Activated CD4-positive, CD25-positive, alpha-beta regulatory T cell treated with anti-CD3 and anti-CD28 coated beads, Interleukin-2, amount 50 U/mL, for 24 hours (primary cell): ENCODE results near the gene DEDD2.

Source experiments
- ATAC-seq, 2 donors: fragments of 150-1000 bp; cut with Tn5 transposase; one replicate each; pipeline ENCODE4 v1.10.0; 2021; ENCODE audit warnings: mild to moderate bottlenecking in 1 of 2, moderate library complexity in 1 of 2

Gene DEDD2

DNA sequence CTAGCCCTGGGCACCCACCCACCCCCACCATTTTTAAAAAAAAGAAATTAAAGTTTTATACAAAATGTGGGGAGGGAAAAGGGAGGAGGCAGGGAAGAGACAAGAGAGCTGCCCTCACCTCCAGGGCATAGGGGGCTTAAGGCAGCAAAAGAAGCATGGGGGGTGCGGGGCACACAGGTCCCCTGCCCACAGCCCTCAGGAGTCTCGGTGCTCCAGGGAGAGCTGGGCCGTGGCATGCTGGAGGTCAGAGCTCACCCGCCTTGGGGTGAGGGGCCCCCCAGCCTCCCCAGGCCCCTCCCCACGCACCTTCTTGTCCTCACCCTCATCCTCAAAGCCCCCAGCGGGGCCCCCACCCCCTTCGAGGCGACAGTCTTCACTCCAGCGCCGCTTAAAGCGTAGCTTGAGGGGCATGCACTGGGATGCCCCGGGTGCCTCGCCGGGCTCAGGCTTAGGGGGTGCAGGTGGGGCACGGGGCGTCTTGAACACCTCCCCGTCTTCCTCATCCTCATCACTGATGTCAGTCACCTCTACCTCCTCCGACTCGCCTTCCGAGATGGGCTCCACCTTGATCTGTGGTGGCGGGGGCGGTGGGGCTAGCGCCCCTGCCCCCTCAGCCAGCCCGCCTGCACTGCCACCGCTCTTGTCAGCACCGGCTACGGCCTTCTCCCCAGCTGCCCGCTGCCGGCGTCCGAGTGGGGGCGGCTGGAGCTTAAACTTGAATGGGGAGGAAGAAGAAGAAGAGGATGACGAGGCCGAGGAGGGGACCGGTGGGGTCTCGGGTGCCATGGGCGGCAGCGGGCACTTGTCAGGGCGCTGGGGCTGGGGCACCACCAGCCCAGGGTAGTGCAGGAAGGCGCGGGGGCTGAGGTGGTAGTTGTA lies 31.0 kb upstream of the DEDD2 start:
- ATAC-seq, result no peak

GRCh38 chr19:42247640-42248199 lies 30.2 kb upstream of the DEDD2 start:
- ATAC-seq, result no peak

DNA sequence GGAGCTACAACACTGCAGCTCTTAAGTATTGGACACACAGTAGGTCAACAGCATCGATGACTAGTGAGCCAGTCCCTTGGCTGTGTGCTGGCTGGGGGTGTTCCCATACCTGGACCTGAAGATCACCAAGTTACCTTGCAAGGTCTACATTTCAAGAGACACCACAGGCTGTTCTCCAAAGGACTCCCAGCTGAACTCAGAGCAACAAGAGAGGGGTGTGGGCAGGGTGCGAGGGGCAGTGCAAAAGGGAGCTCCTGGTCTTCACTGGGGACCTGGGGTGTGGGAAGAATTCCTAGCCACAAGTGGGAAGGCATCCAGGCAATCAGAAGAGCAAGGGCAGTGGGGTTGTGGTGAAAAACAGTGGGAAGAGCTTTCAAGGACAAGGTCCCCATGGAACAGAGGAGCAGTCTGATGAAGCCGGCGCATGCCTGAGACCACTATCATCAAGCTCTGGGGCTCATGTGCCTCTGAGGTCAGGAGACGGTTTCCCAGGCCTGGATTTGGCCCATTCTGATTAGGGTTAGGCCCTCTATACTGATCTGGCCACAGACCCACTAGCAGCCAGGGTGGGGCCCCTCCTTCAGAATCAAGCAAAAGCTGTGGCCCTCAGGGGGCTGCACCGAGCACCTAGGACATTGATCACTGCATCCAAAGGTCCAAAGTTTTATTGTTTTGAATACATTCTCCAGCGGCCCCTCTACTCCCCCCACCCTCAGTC lies 29.6 kb upstream of the DEDD2 start:
- no peak for ATAC-seq

DNA sequence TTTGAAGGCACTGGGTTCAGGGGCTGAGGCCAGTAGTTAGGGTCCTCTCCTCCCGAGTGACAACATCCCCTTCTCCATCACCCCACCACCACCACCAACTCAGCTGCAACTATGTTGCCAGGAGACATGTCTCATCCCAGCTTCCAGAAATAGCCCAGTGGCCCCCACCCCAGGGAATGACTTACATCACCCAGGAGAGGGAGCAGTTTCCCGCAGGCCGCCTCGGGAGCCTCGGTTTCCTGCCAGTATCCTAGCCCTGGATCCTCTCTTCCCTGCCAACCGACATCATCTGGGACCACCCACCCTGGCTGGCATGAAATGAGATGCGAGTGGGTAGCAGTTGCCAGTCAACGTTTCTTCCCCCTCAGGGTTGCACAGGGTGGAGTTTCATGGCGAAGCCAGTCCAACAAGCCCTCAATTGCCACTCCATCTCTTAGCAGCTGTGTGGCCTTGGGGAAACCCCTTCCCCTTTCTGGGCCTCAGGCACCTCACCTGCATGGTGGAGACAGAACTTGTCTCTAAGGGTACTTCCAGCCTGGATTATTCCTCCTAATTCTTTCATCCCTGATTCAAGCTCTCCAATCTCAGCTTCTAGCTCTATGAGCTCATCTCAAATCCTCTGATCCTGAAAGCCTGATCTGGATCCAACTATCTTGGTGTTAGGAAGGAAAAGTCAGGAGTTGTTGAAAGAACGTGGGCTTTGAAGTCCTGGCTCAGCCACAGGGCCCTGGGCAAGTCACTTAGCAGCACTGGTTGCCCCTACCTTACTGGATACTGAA lies 28.9 kb upstream of the DEDD2 start:
- no peak for ATAC-seq

- no peak for ATAC-seq
Observed at GRCh38 chr19:42245231-42245630, 27.8 kb upstream of the DEDD2 start.

GRCh38 chr19:42244347-42245220 lies 27.1 kb upstream of the DEDD2 start:
- ATAC-seq, result peak; percentile 34 to 40

DNA sequence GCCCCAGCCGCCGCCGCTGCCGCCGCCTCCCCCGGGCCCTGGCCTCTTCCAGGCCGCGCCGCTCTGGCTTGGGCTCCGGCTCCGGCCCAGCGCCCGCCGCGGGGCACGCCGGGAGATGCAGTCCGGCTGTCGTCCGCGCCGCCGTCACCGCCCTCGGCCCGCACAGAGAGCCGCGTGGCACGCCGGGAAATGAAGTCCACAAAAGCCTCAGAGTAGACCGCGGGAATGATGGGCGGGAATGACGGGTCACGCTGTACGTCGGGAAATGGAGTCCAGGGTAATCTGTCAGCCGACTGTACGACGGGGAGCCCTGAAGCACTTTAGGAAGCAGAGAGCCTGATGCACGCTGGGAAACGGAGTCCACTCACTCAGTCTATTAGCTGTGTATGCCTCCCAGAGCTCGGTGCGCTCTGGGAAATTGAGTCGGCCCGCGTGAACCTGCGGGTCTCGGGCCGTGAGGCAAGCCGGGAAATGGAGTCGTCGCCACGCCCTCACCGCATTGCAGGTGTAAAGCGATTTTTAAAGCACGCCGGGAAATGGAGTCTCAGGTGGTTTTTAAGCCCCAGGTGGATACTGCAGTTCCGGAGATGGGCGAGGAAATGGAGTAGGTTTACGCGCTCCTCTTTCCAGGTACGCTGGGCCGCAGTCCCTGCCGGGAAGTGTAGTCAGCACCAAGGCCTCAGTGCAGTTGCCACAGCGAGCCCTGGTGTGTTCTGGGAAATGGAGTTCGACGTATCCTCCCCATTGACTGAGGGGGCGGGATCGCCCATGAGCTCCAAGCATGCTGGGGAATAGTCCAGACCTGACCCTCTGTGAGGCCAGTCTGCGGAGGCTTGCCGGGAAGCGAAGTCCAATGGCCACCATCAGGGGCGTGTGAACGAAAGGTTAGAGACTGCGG lies 25.3 kb upstream of the DEDD2 start, which contains the start of gene GSK3A:
Gene GSK3A, minus strand, starts transcription at position 91 of the 898 bp plus-strand sequence. CDS start 137 bp downstream, outside the sequence.
- ATAC-seq, result peak; percentile 80 to 83

DNA sequence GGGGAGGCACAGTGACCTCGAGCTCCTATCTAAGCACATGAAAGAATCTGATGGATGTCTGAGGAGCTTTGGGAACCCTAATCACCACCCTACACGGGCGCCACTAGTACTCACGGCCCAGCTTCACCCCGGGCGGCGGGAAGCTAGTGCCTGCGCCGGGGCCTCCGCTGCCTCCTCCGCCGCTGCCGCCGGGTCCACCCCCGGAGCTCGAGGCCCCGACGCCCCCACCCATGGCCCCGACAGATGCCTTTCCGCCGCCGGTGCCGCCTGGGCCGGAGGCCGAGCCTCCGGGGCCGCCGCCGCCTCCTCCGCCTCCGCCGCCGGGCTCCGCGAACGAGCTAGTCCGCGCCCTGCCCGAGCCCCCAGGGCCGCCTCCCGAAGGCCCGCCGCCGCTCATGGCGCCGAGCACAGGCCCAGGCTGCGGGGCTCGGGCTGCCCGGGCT lies 24.6 kb upstream of the DEDD2 start:
- ATAC-seq, result no peak

DNA sequence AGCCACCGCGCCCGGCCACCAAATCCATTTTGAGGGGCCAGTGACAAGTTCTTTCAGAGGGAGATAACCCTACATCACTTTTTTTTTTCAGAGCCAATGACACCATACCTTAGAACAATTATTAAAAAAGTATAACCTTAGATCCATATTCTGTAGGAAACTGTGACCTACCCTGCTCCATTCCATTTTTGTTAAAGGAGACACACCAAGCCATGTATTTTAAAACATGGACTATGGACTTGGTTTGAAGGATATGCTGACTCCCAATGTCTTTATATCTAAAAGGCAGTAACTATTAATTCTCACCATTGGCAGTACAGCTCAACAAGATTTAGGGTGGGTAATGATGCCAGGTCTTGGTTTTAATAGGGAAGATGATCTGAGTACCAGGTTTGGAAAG lies 23.8 kb upstream of the DEDD2 start:
- ATAC-seq, result no peak

GRCh38 chr19:42239544-42240220 lies 22.2 kb upstream of the DEDD2 start:
- ATAC-seq, result no peak

DNA sequence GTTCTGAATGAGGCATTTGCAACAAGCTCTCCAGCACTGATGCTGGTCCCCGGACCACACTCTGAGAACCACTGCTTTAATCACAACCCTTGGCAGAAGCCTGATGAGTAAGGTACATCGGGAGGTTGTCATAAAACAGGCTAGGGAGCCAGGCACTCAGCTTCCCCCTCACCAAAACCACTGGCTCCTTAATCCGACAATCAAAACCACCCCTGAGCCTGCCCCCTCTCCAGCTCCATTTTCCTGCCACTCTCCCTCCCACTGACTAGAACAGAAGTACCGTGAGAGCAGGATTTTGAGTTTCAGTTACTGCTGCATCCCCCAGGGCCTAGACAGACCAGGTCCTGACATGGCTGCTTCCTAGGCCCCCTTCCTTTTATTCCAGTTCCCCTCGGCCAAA lies 17.7 kb upstream of the DEDD2 start:
- ATAC-seq, result no peak

DNA sequence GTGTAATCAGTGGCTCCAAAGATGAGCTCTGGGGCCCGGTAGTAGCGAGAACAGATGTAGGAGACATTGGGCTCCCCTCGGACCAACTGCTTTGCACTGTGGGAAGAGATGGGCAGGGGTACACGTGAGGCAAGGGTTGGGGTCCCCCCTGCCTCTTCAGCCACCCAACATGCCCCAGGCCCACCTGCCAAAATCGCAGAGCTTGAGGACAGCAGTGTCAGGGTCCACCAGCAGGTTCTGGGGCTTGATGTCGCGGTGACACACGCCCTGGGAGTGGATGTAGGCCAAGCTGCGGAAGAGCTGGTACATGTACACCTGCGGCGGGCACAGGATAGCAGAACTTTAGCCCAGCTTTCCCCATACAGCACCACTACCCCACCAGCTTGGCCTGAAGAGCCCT lies 16.9 kb upstream of the DEDD2 start:
- ATAC-seq, result no peak

DNA sequence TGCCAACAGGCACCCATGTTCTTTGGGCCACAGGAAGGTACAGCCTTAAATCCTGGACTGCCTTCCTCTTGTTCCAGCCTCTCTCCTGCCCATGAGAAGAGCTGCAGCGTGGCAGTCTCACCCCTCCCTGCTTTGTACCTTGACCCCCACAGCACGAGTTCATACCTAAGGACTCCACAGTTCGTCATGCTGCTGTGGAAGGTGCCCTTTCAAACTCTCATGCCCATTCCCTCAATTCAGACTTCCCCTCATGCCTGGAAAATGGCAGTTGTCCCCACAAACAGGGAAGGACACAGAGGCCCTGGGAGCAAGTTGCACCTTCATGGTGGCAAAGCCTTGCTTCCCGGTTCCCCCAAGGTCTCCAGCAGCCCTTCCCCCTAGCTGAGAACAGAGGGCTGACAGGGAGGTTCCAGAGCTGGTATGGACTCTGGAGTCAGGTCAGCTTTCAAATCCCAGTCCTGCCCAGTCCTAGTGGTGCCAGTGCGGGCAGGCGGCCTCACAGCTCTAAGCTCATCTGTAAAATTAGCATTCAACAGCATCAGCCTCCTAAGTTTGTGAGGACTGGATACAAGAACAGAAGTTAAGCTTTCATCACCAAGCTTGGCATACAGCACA lies 16.3 kb upstream of the DEDD2 start:
- ATAC-seq, result no peak

DNA sequence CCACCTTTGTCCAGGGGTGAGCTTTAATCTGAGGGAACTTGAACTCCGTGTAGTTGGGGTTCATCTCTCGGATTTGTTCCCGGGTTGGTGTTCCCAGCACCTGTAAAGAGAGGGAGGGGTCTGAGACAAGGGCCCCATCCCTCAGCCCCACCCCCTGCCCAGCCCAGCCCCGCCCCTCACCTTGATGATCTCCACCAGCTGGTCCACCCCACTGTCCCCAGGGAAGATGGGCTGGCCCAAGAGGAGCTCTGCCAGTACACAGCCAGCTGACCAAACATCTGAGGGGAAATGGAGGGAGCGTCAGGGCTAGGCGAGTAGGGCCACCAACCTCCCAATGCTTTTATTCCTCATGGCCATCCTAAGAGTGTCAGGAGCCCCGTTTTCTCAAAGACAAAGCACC lies 15.6 kb upstream of the DEDD2 start:
- ATAC-seq, result no peak

DNA sequence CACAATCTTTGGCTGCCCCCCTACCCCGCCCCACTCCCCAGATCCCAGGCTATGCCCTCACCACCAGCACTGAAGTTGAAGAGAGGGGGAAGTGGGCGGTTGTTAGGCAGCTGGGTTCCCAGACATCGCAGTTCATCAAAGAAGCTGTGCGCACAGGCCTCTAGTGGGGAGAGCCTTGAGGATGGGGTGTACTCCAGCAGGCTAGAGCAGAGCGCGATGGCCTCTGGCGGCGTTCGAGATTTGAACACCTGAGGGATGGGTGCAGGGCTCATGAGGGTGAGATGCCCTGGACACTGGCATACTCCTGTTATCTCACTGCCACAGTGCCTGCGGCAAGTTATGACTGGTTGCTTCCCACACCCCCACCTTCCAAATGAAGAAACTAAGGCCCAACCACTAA lies 15.0 kb upstream of the DEDD2 start:
- no peak for ATAC-seq

DNA sequence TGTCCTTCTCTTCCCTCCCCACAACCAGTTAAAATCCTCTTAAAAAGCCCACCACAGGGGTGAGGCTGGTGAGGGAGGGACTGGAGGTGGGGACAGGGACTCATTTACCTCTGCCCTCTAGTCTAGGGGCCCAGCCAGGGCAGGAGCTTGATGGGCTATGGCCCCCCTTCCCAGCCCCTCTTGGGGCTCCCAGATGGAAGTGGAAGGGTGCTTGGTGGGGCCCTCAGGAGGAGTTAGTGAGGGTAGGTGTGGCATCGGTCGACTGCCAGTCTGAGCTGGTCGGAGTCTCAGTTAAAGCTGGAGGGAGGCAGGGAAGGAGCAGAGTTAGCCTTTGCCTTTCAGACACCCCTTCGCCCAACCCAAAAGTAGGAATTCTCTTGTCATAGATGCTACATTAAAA lies 13.1 kb upstream of the DEDD2 start:
- ATAC-seq, result no peak

GRCh38 chr19:42229855-42230351 lies 12.4 kb upstream of the DEDD2 start:
- no peak for ATAC-seq

GRCh38 chr19:42229301-42229854 lies 11.9 kb upstream of the DEDD2 start:
- no peak for ATAC-seq

GRCh38 chr19:42228641-42229040 lies 11.2 kb upstream of the DEDD2 start:
- no peak for ATAC-seq
